Rectal smooth muscle tissue (tissue), 1 donor: ENCODE measurements around the gene PLXNA4.

Experiments used
- H3K27ac ChIP-seq: one replicate; pipeline ENCODE4 v1.7.0; 2013; ENCODE audit warnings: low read depth, low read length, inconsistent platforms
- H3K27me3 ChIP-seq: one replicate; pipeline ENCODE4 v1.7.0; 2013; ENCODE audit warnings: low read length; ENCODE audit not compliant: control insufficient read depth, insufficient read depth
- H3K36me3 ChIP-seq: one replicate; pipeline ENCODE4 v1.7.0; 2013; ENCODE audit warnings: low read length; ENCODE audit not compliant: control insufficient read depth, insufficient read depth
- H3K4me1 ChIP-seq: one replicate; pipeline ENCODE4 v1.7.0; 2013; ENCODE audit warnings: low read length; ENCODE audit not compliant: control insufficient read depth, insufficient read depth
- H3K4me3 ChIP-seq: one replicate; pipeline ENCODE4 v1.7.0; 2013; ENCODE audit warnings: low read length
- H3K9ac ChIP-seq: one replicate; pipeline ENCODE4 v1.7.0; 2013; ENCODE audit warnings: low read length

The PLXNA4 gene

DNA sequence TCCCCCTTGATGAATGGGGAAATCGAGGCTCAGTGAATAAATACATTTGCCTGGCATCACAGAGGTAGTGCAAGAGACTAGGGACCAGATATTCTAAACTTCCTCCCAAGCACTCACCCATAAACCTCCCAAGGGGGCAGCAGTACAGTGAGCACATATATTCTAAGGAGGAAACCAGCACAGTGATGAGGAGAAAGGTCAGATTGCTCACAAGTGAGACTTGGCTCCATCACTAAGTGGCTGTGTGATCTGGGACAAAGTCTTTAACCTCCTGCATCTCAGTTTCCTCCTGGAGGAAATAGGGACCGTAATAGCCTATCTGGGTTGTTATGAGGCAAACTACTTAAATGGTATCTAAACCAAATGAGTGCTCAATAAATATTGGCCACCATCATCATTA is 4.3 kb downstream of the PLXNA4 start:
- H3K4me3 ChIP-seq = no peak overlapping the region
- no peaks in the 10 kb centered on the region for H3K36me3 ChIP-seq
- no peak overlapping the region for H3K9ac ChIP-seq
- H3K4me1 ChIP-seq = peaks cover 6% of the 10 kb centered on the region
- peaks cover 11% of the 10 kb centered on the region for H3K27me3 ChIP-seq
- H3K27ac ChIP-seq = no peak overlapping the region

DNA sequence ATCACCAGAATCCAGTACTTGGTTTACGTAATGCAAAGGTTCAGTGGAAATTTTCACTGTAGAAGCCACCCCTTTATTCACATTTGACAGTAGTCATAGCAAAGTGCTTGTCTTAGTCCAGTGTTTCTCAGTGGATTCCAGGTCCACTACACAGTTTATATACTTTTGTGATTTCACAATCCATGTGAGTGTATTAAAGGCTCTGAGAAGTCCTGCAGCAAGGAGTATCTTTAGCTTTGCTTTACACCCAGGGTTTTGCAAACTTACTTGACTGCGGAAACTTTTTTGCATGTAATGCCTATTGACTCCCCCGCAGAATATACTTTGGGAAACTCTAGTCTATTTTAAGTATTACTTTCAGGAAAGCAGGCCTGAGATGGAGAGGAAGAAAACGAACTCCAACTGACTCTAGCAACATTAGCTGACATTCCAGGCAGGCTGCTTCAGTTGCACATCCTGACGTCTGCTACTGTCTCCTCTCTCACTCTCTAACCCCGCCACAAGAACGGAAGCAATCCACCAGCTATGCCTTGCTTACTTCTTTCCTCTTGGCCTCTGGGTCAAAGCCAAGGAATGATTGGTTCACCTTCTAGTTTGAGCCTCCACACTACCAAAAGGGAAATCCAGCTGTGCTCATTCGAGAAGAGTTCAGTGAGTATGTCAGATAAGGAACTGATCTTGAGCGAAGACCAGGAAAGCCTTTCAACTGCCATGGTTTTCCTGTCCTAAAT is 6.2 kb downstream of the PLXNA4 start:
- no peak overlapping the region for H3K27ac ChIP-seq
- no peaks in the 10 kb centered on the region for H3K36me3 ChIP-seq
- H3K4me1 ChIP-seq = peaks cover under 1% of the 10 kb centered on the region
- H3K27me3 ChIP-seq = peaks cover 11% of the 10 kb centered on the region
- no peak overlapping the region for H3K9ac ChIP-seq
- H3K4me3 ChIP-seq = no peak overlapping the region

GRCh38 chr7:132568962-132569361 is 7.3 kb downstream of the PLXNA4 start:
- no peaks in the 10 kb centered on the region for H3K36me3 ChIP-seq
- H3K9ac ChIP-seq = no peak overlapping the region
- H3K4me1 ChIP-seq = no peaks in the 10 kb centered on the region
- no peak overlapping the region for H3K4me3 ChIP-seq
- H3K27ac ChIP-seq = no peak overlapping the region
- H3K27me3 ChIP-seq = peaks cover 3% of the 10 kb centered on the region

DNA sequence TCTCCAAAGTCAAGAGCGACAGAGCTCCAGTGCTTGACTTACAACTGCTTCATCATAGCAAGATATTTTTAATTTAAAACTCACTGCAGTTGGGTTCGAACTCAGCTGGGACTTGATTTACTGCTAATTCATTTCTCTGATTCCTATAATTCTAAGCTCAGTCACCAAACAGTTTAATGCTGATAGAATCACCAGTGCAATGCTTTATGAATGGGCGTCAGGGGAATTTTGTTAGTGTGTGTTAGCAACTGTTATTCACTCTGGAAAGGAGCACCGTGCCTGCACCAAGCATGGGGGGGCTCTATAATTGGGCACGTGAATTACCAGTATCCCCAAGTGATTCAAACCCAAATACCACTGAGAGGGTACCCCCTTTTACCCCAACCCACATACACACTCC is 10.4 kb downstream of the PLXNA4 start:
- Histone ChIP-seq H3K27me3 (no peaks in the 10 kb centered on the region), H3K27ac (no peak overlapping the region), H3K4me1 (no peaks in the 10 kb centered on the region)

DNA sequence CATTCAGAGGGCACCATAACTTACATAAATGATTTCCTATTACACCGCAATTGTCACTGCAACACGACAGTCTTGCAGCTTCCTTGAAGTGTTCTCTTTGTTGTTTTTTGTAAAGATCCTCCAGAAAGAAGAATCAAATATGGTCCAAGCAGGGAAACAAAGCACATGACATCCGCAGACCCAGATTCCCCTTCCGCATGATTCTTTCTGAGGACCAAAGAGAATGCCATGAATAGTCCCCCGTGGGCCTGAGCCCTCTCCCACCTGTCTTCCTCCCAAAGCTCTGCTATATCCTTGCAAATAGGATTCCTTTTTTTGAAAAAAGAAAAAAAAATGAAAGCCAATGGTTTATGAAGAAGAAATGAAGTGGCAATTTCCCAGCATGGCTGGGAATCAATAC is 10.8 kb downstream of the PLXNA4 start:
- Histone ChIP-seq H3K27me3 (no peaks in the 10 kb centered on the region), H3K27ac (no peak overlapping the region), H3K36me3 (no peaks in the 10 kb centered on the region), H3K4me3 (no peak overlapping the region), H3K4me1 (no peaks in the 10 kb centered on the region), H3K9ac (no peak overlapping the region)

More for the DNA sequence above, 10.4 kb downstream of the PLXNA4 start:
- H3K36me3 ChIP-seq = no peaks in the 10 kb centered on the region
- H3K9ac ChIP-seq = no peak overlapping the region
- H3K4me3 ChIP-seq = no peak overlapping the region

DNA sequence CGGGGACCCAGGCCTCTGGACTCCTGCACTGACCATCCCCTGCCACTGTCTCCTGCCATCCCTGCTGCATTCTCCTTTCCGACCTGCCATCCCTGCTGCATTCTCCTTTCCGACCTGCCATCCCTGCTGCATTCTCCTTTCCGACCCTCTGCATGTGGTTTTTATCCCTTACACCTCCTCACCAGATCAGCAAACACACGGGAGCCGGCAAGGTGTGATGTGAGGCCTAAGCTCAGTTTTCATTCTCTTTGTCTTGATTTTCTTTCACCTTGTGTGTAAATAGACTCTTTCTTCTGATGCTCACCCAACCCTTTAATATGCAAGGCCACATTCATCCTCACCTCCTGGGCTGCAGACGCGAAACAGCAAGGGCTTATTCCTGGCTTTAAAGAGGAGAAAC is 11.4 kb downstream of the PLXNA4 start:
- Histone ChIP-seq H3K36me3 (no peaks in the 10 kb centered on the region), H3K4me3 (no peak overlapping the region), H3K27ac (no peak overlapping the region), H3K27me3 (no peaks in the 10 kb centered on the region), H3K9ac (no peak overlapping the region), H3K4me1 (no peaks in the 10 kb centered on the region)

DNA sequence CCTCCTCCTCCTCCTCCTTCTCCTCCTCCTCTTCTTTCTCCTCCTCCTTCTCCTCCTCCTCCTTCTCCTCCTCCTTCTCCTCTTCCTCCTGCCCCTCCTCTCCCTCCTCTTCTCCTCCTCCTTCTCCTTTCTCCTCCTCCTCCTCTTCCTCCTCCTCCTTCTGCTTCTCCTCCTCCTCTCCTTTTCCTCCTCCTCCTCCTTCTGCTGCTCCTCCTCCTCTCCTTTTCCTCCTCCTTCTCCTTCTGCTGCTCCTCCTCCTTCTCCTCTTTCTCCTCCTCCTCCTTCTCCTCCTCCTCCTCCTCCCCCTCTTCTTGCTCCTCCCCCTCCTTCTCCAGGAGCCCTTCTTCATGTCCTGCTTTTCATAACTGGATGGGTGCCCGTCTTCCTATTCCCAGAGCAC is 12.2 kb downstream of the PLXNA4 start:
- Histone ChIP-seq H3K27me3 (no peaks in the 10 kb centered on the region), H3K4me3 (no peak overlapping the region), H3K4me1 (no peaks in the 10 kb centered on the region), H3K27ac (no peak overlapping the region), H3K36me3 (no peaks in the 10 kb centered on the region), H3K9ac (no peak overlapping the region)

- Histone ChIP-seq H3K27ac (no peak overlapping the region), H3K4me3 (no peak overlapping the region), H3K9ac (no peak overlapping the region), H3K27me3 (no peaks in the 10 kb centered on the region), H3K36me3 (no peaks in the 10 kb centered on the region), H3K4me1 (no peaks in the 10 kb centered on the region)
Measured at GRCh38 chr7:132562690-132563089, 13.6 kb downstream of the PLXNA4 start.

DNA sequence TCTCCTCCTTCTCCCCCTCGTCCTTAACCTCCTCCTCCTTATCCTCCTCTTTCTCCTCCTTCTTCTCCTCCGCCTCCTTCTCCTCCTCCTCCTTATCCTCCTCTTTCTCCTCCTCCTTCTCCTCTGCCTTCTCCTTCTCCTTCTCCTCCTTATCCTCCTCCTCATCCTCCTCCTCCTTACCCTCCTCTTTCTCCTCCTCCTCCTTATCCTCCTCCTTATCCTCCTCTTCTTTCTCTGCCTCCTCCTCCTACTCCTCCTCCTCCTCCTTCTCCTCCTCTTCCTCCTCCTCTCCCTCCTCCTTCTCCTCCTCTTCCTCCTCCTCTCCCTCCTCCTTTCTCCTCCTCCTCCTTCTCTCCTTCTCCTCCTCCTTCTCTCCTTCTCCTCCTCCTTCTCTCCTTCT is 14.5 kb downstream of the PLXNA4 start:
- no peaks in the 10 kb centered on the region for H3K4me1 ChIP-seq
- no peaks in the 10 kb centered on the region for H3K27me3 ChIP-seq
- no peak overlapping the region for H3K27ac ChIP-seq

DNA sequence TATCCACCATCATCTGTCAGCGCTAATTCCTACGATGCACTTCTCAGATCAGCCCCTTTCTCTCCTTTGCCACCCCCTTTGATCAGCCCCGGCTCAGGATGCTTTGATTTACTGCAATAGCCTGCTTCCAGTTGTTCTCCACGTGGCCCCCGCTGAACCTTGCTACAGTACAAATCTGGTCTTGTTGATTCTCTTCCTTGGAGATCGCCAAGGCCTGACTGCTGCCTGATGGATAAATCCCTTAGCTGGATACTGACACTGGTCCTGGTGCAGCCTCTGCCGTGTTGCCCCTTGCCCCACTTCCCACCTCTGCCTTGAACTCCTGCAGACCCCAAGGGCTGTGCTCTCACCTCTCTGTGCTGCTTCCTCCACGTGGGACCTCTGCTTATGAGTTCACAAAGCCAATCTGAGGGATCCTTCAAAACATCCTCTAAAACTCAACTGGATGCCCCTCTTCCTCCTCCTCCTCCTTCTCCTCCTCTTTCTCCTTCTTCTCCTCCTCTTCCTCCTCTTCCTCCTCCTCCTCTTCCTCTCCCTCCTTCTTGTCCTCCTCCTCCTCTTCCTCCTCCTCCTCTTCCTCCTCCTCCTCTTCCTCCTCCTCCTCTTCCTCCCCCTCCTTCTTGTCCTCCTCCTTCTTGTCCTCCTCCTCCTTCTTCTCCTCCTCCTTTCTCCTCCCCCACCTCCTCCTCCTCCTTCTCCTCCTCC is 15.3 kb downstream of the PLXNA4 start:
- Histone ChIP-seq H3K27me3 (no peaks in the 10 kb centered on the region), H3K4me1 (no peaks in the 10 kb centered on the region), H3K36me3 (no peaks in the 10 kb centered on the region), H3K9ac (no peak overlapping the region), H3K4me3 (no peak overlapping the region), H3K27ac (no peak overlapping the region)

More for the DNA sequence above, 14.5 kb downstream of the PLXNA4 start:
- Histone ChIP-seq H3K36me3 (no peaks in the 10 kb centered on the region), H3K4me3 (no peak overlapping the region), H3K9ac (no peak overlapping the region)

GRCh38 chr7:132560105-132560504 is 16.2 kb downstream of the PLXNA4 start:
- Histone ChIP-seq H3K27me3 (no peaks in the 10 kb centered on the region), H3K27ac (no peak overlapping the region), H3K4me1 (no peaks in the 10 kb centered on the region), H3K9ac (no peak overlapping the region), H3K36me3 (no peaks in the 10 kb centered on the region), H3K4me3 (no peak overlapping the region)

- Histone ChIP-seq H3K27ac (no peak overlapping the region), H3K27me3 (no peaks in the 10 kb centered on the region), H3K4me1 (no peaks in the 10 kb centered on the region)
Measured at GRCh38 chr7:132558815-132559214, 17.5 kb downstream of the PLXNA4 start.

More at GRCh38 chr7:132558815-132559214, 17.5 kb downstream of the PLXNA4 start:
- Histone ChIP-seq H3K9ac (no peak overlapping the region), H3K4me3 (no peak overlapping the region), H3K36me3 (no peaks in the 10 kb centered on the region)
